ENCODE measurements around the gene GNG8.
A peak's percentile ranks its signal among the peaks of the same experiment; 100 is the strongest.

Gene GNG8

DNA sequence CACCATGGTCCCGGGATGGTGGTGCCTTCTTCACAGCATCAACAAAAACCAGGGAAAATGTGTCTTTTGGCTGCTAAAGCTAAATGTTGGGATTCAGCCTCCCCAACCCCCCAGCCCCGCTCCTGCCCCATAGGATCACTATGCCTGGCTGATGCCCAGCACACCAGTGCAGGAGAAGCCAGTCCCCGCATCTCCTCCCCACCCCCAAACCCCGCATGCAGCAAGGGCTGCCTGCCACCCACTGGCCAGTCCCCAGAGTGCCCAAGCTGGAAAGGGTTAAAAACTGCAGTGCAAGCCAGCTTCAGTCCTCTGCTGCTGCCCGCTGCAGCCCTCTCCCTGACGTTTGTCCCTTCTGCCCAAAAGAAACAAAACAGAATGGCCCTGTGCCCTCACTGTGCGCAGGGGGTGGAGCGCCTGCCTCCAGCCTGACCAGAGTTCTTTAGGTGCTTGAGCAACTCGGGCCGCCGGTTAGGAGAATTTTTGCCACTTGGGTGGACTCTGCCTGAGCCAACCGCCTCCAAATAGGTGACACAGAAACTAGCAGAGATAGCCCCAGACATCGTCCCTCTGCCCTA, 31.1 kb downstream of the GNG8 start:
- ChIA-PET CTCF (interaction anchor here (1.9 to 3.1 kb wide), 3 partner anchors 10 to 57 kb away, joined by 4 to 13 read pairs (median 9); partner anchors contain the start of gene DACT3), POLR2A (no interaction called here)
- peaks cover 18 to 50% (median 43%) of the 10 kb centered on the region in 4 experiments for H3K36me3 ChIP-seq (ENCODE audit: control insufficient read depth in 4 of 4, insufficient read depth in 4 of 4, low read length in 3 of 4)
- H3K4me1 ChIP-seq (ENCODE audit: control extremely low read depth in 1 of 4, control insufficient read depth in 4 of 4, insufficient read depth in 4 of 4, low read length in 3 of 4): peaks cover 0 to 29% (median 28%) of the 10 kb centered on the region in 4 experiments
- no peaks in the 10 kb centered on the region for H3K9me3 ChIP-seq (ENCODE audit: control extremely low read depth in 1 of 5, control insufficient read depth in 4 of 5, insufficient read depth in 2 of 5, low read depth in 1 of 5, low read length in 4 of 5)
- no peak overlapping the region for H3K4me3 ChIP-seq (ENCODE audit: control insufficient read depth in 1 of 7, extremely low read depth in 1 of 7, insufficient read depth in 4 of 7, low read depth in 2 of 7, low read length in 6 of 7)
- DNase-seq: no peak
- no peaks in the 10 kb centered on the region for H3K27me3 ChIP-seq (replicated peaks in 2 of 5; ENCODE audit: control insufficient read depth in 4 of 5, insufficient read depth in 5 of 5, low read length in 4 of 5)
- no peak overlapping the region for H3K27ac ChIP-seq (ENCODE audit: insufficient read depth in 1 of 2, low read depth in 1 of 2, low read length in 2 of 2, poor library complexity in 1 of 2, severe bottlenecking in 2 of 2)
- WGBS (ENCODE audit: insufficient coverage): 98% methylated on average over 11 of the region's 13 CpGs

- Histone ChIP-seq H3K27ac (ENCODE audit: insufficient read depth in 1 of 2, low read depth in 1 of 2, low read length in 2 of 2, poor library complexity in 1 of 2, severe bottlenecking in 2 of 2) (no peak overlapping the region), H3K4me3 (ENCODE audit: control insufficient read depth in 1 of 7, extremely low read depth in 1 of 7, insufficient read depth in 4 of 7, low read depth in 2 of 7, low read length in 6 of 7) (peak overlapping the region in 2 of 7 experiments; percentile 9 to 98), H3K9me3 (ENCODE audit: control extremely low read depth in 1 of 5, control insufficient read depth in 4 of 5, insufficient read depth in 2 of 5, low read depth in 1 of 5, low read length in 4 of 5) (peaks cover 0 to 5% (median 2%) of the 10 kb centered on the region in 5 experiments), H3K36me3 (ENCODE audit: control insufficient read depth in 4 of 4, insufficient read depth in 4 of 4, low read length in 3 of 4) (peaks cover 18 to 40% (median 35%) of the 10 kb centered on the region in 4 experiments), H3K4me1 (ENCODE audit: control extremely low read depth in 1 of 4, control insufficient read depth in 4 of 4, insufficient read depth in 4 of 4, low read length in 3 of 4) (peaks cover 0 to 29% (median 28%) of the 10 kb centered on the region in 4 experiments), H3K27me3 (replicated peaks in 2 of 5; ENCODE audit: control insufficient read depth in 4 of 5, insufficient read depth in 5 of 5, low read length in 4 of 5) (no peaks in the 10 kb centered on the region)
- no peak for DNase-seq
- CTCF ChIA-PET: interaction anchor here (1.5 to 4.9 kb wide), 4 partner anchors 8 to 59 kb away, joined by 3 to 24 read pairs (median 12); partner anchors contain the start of gene DACT3
- 96% methylated on average over 8 of the region's 9 CpGs for WGBS (ENCODE audit: insufficient coverage)
- POLR2A ChIA-PET: interaction anchor here (2.1 kb wide), 1 partner anchor 8 kb away, joined by 9 read pairs; no protein-coding TSS in a partner anchor
These were observed 32.2 kb downstream of the GNG8 start for GRCh38 chr19:46603752-46604231.

GRCh38 chr19:46603195-46603637, 32.8 kb downstream of the GNG8 start:
- POLR2A ChIA-PET: interaction anchor here (2.1 kb wide), 1 partner anchor 8 kb away, joined by 9 read pairs; no protein-coding TSS in a partner anchor
- Histone ChIP-seq H3K4me3 (ENCODE audit: control insufficient read depth in 1 of 7, extremely low read depth in 1 of 7, insufficient read depth in 4 of 7, low read depth in 2 of 7, low read length in 6 of 7) (peak overlapping the region in 6 of 7 experiments; percentile 87 to 100 (median 96)), H3K4me1 (ENCODE audit: control extremely low read depth in 1 of 4, control insufficient read depth in 4 of 4, insufficient read depth in 4 of 4, low read length in 3 of 4) (peaks cover 0 to 29% (median 28%) of the 10 kb centered on the region in 4 experiments), H3K27me3 (replicated peaks in 2 of 5; ENCODE audit: control insufficient read depth in 4 of 5, insufficient read depth in 5 of 5, low read length in 4 of 5) (no peaks in the 10 kb centered on the region), H3K36me3 (ENCODE audit: control insufficient read depth in 4 of 4, insufficient read depth in 4 of 4, low read length in 3 of 4) (peaks cover 12 to 34% (median 29%) of the 10 kb centered on the region in 4 experiments), H3K9me3 (ENCODE audit: control extremely low read depth in 1 of 5, control insufficient read depth in 4 of 5, insufficient read depth in 2 of 5, low read depth in 1 of 5, low read length in 4 of 5) (peaks cover 0 to 6% (median 3%) of the 10 kb centered on the region in 5 experiments), H3K27ac (ENCODE audit: insufficient read depth in 1 of 2, low read depth in 1 of 2, low read length in 2 of 2, poor library complexity in 1 of 2, severe bottlenecking in 2 of 2) (peak overlapping the region in 1 of 2 experiments; percentile 100)
- DNase-seq: peak in 1 of 3 donors; percentile 41
- CTCF ChIA-PET: interaction anchor here (0.8 to 4.9 kb wide), 5 partner anchors 8 to 102 kb away, joined by 3 to 24 read pairs (median 12); partner anchors contain the start of gene DACT3
- 70% methylated on average over 2 of the region's 2 CpGs for WGBS (ENCODE audit: insufficient coverage)

GRCh38 chr19:46602392-46603194, 33.4 kb downstream of the GNG8 start:
- Histone ChIP-seq H3K27ac (ENCODE audit: insufficient read depth in 1 of 2, low read depth in 1 of 2, low read length in 2 of 2, poor library complexity in 1 of 2, severe bottlenecking in 2 of 2) (peak overlapping the region in 1 of 2 experiments; percentile 100), H3K36me3 (ENCODE audit: control insufficient read depth in 4 of 4, insufficient read depth in 4 of 4, low read length in 3 of 4) (peaks cover 9 to 28% (median 23%) of the 10 kb centered on the region in 4 experiments), H3K4me3 (ENCODE audit: control insufficient read depth in 1 of 7, extremely low read depth in 1 of 7, insufficient read depth in 4 of 7, low read depth in 2 of 7, low read length in 6 of 7) (peak overlapping the region; percentile 25 to 100 (median 95)), H3K27me3 (replicated peaks in 2 of 5; ENCODE audit: control insufficient read depth in 4 of 5, insufficient read depth in 5 of 5, low read length in 4 of 5) (no peaks in the 10 kb centered on the region), H3K4me1 (ENCODE audit: control extremely low read depth in 1 of 4, control insufficient read depth in 4 of 4, insufficient read depth in 4 of 4, low read length in 3 of 4) (peaks cover 0 to 29% (median 28%) of the 10 kb centered on the region in 4 experiments), H3K9me3 (ENCODE audit: control extremely low read depth in 1 of 5, control insufficient read depth in 4 of 5, insufficient read depth in 2 of 5, low read depth in 1 of 5, low read length in 4 of 5) (peaks cover 0 to 6% (median 3%) of the 10 kb centered on the region in 5 experiments)
- POLR2A ChIA-PET: interaction anchor here (2.1 kb wide), 1 partner anchor 9 kb away, joined by 9 read pairs; no protein-coding TSS in a partner anchor
- DNase-seq: no peak
- 32% methylated on average over 18 of the region's 23 CpGs for WGBS (ENCODE audit: insufficient coverage)
- CTCF ChIA-PET: interaction anchor here (0.7 to 4.9 kb wide), 7 partner anchors 9 to 137 kb away, joined by 3 to 24 read pairs (median 3); partner anchors contain the start of gene DACT3

GRCh38 chr19:46601318-46602224, 34.4 kb downstream of the GNG8 start, which contains the start of gene CALM3:
Gene CALM3, plus strand, starts transcription at chr19:46601330. Its CDS starts 105 bp downstream, at chr19:46601435.
- peaks cover 6 to 17% (median 13%) of the 10 kb centered on the region in 4 experiments for H3K36me3 ChIP-seq (ENCODE audit: control insufficient read depth in 4 of 4, insufficient read depth in 4 of 4, low read length in 3 of 4)
- peak in 1 of 3 donors; percentile 23 for DNase-seq
- 0% methylated on average over 43 of the region's 51 CpGs for WGBS (ENCODE audit: insufficient coverage)
- no peaks in the 10 kb centered on the region for H3K27me3 ChIP-seq (replicated peaks in 2 of 5; ENCODE audit: control insufficient read depth in 4 of 5, insufficient read depth in 5 of 5, low read length in 4 of 5)
- ChIA-PET CTCF (interaction anchor here (0.6 to 4.9 kb wide), 11 partner anchors 10 to 206 kb away, joined by 3 to 24 read pairs (median 3); partner anchors contain the start of gene DACT3), POLR2A (interaction anchor here (1.0 to 2.1 kb wide), 4 partner anchors 10 to 512 kb away, joined by 3 to 9 read pairs (median 4); partner anchors contain the start of genes DACT3 and ZC3H4)
- peaks cover 0 to 29% (median 28%) of the 10 kb centered on the region in 4 experiments for H3K4me1 ChIP-seq (ENCODE audit: control extremely low read depth in 1 of 4, control insufficient read depth in 4 of 4, insufficient read depth in 4 of 4, low read length in 3 of 4)
- H3K9me3 ChIP-seq (ENCODE audit: control extremely low read depth in 1 of 5, control insufficient read depth in 4 of 5, insufficient read depth in 2 of 5, low read depth in 1 of 5, low read length in 4 of 5): peaks cover 0 to 6% (median 3%) of the 10 kb centered on the region in 5 experiments
- H3K27ac ChIP-seq (ENCODE audit: insufficient read depth in 1 of 2, low read depth in 1 of 2, low read length in 2 of 2, poor library complexity in 1 of 2, severe bottlenecking in 2 of 2): peak within 1 kb of the TSS; percentile 100
- peak within 1 kb of the TSS; percentile 87 to 100 (median 95) for H3K4me3 ChIP-seq (ENCODE audit: control insufficient read depth in 1 of 7, extremely low read depth in 1 of 7, insufficient read depth in 4 of 7, low read depth in 2 of 7, low read length in 6 of 7)
